ENCODE measurements around the gene TSEN34.

The TSEN34 gene

GRCh38 chr19:54155694-54156093 lies 35.4 kb upstream of the TSEN34 start:
- Histone ChIP-seq H3K9me3 (no peaks in the 10 kb centered on the region), H3K4me3 (no peak overlapping the region), H3K27me3 (ENCODE audit: low read depth) (no peaks in the 10 kb centered on the region), H3K4me1 (peaks cover 5% of the 10 kb centered on the region), H3K36me3 (replicated peaks) (peaks cover 72% of the 10 kb centered on the region)
- in situ Hi-C loops (cut with MboI; ENCODE audit: low sequenced_read_pairs): no loop called here
- no peak for DNase-seq (ENCODE audit: low spot score in 2 of 2)

GRCh38 chr19:54156490-54156889 lies 34.6 kb upstream of the TSEN34 start:
- H3K4me1 ChIP-seq: peaks cover 5% of the 10 kb centered on the region
- no peaks in the 10 kb centered on the region for H3K9me3 ChIP-seq
- peaks cover 65% of the 10 kb centered on the region for H3K36me3 ChIP-seq (replicated peaks)
- no peaks in the 10 kb centered on the region for H3K27me3 ChIP-seq (ENCODE audit: low read depth)
- H3K4me3 ChIP-seq: no peak overlapping the region
- in situ Hi-C loops (cut with MboI; ENCODE audit: low sequenced_read_pairs): no loop called here
- no peak for DNase-seq (ENCODE audit: low spot score in 2 of 2)

GRCh38 chr19:54156953-54157352 lies 34.2 kb upstream of the TSEN34 start:
- DNase-seq (ENCODE audit: low spot score in 2 of 2): no peak

GRCh38 chr19:54158812-54159351 lies 32.2 kb upstream of the TSEN34 start:
- Histone ChIP-seq H3K9me3 (no peaks in the 10 kb centered on the region), H3K36me3 (replicated peaks) (peaks cover 41% of the 10 kb centered on the region), H3K27me3 (ENCODE audit: low read depth) (no peaks in the 10 kb centered on the region), H3K4me3 (peak overlapping the region; percentile 79), H3K4me1 (peaks cover 8% of the 10 kb centered on the region)
- no peak for DNase-seq (ENCODE audit: low spot score in 2 of 2)
- in situ Hi-C loops (cut with MboI; ENCODE audit: low sequenced_read_pairs): no loop called here

More at GRCh38 chr19:54156953-54157352, 34.2 kb upstream of the TSEN34 start:
- H3K4me1 ChIP-seq: peaks cover 5% of the 10 kb centered on the region
- in situ Hi-C loops (cut with MboI; ENCODE audit: low sequenced_read_pairs): no loop called here
- no peak overlapping the region for H3K4me3 ChIP-seq
- no peaks in the 10 kb centered on the region for H3K27me3 ChIP-seq (ENCODE audit: low read depth)
- no peaks in the 10 kb centered on the region for H3K9me3 ChIP-seq
- H3K36me3 ChIP-seq (replicated peaks): peaks cover 60% of the 10 kb centered on the region

- in situ Hi-C loops (cut with MboI; ENCODE audit: low sequenced_read_pairs): no loop called here
- H3K4me3 ChIP-seq: peak within 1 kb of the TSS; percentile 79
- H3K36me3 ChIP-seq (replicated peaks): peaks cover 34% of the 10 kb centered on the region
- DNase-seq (ENCODE audit: low spot score in 2 of 2): peak; percentile 99 to 100
- H3K27me3 ChIP-seq (ENCODE audit: low read depth): no peaks in the 10 kb centered on the region
- peaks cover 8% of the 10 kb centered on the region for H3K4me1 ChIP-seq
- H3K9me3 ChIP-seq: no peaks in the 10 kb centered on the region
Observed at GRCh38 chr19:54159352-54160181, 31.5 kb upstream of the TSEN34 start, which contains the start of gene LENG1. Gene LENG1 (minus strand): TSS chr19:54159721. CDS start chr19:54159695, 26 bp downstream.

- Histone ChIP-seq H3K27me3 (ENCODE audit: low read depth) (no peaks in the 10 kb centered on the region), H3K4me1 (peaks cover 8% of the 10 kb centered on the region), H3K36me3 (replicated peaks) (peaks cover 28% of the 10 kb centered on the region), H3K4me3 (peak overlapping the region; percentile 79), H3K9me3 (no peaks in the 10 kb centered on the region)
- peak in 1 of 2 experiments; percentile 58 for DNase-seq (ENCODE audit: low spot score in 2 of 2)
- in situ Hi-C loops (cut with MboI; ENCODE audit: low sequenced_read_pairs): no loop called here
Observed at GRCh38 chr19:54160182-54160811, 30.8 kb upstream of the TSEN34 start.

GRCh38 chr19:54160854-54161253 lies 30.3 kb upstream of the TSEN34 start:
- in situ Hi-C loops (cut with MboI; ENCODE audit: low sequenced_read_pairs): no loop called here
- H3K4me1 ChIP-seq: peaks cover 8% of the 10 kb centered on the region
- no peak for DNase-seq (ENCODE audit: low spot score in 2 of 2)

GRCh38 chr19:54162241-54162805 lies 28.8 kb upstream of the TSEN34 start:
- Histone ChIP-seq H3K36me3 (replicated peaks) (peaks cover 11% of the 10 kb centered on the region), H3K27me3 (ENCODE audit: low read depth) (no peaks in the 10 kb centered on the region), H3K4me1 (peaks cover 8% of the 10 kb centered on the region), H3K9me3 (no peaks in the 10 kb centered on the region), H3K4me3 (peak overlapping the region; percentile 32)
- in situ Hi-C loops (cut with MboI; ENCODE audit: low sequenced_read_pairs): no loop called here
- DNase-seq (ENCODE audit: low spot score in 2 of 2): peak; percentile 63 to 89

More at GRCh38 chr19:54160854-54161253, 30.3 kb upstream of the TSEN34 start:
- peaks cover 23% of the 10 kb centered on the region for H3K36me3 ChIP-seq (replicated peaks)
- no peaks in the 10 kb centered on the region for H3K27me3 ChIP-seq (ENCODE audit: low read depth)
- no peaks in the 10 kb centered on the region for H3K9me3 ChIP-seq
- H3K4me3 ChIP-seq: peak overlapping the region; percentile 79

- H3K27me3 ChIP-seq (ENCODE audit: low read depth): no peaks in the 10 kb centered on the region
- H3K36me3 ChIP-seq (replicated peaks): peaks cover 5% of the 10 kb centered on the region
- H3K9me3 ChIP-seq: no peaks in the 10 kb centered on the region
- DNase-seq (ENCODE audit: low spot score in 2 of 2): no peak
- no peak overlapping the region; the same call in 1 of the 2 replicates for H3K4me3 ChIP-seq
- H3K4me1 ChIP-seq: peaks cover 8% of the 10 kb centered on the region
- in situ Hi-C loops (cut with MboI; ENCODE audit: low sequenced_read_pairs): no loop called here
Observed at GRCh38 chr19:54162884-54163283, 28.2 kb upstream of the TSEN34 start.

- in situ Hi-C loops (cut with MboI; ENCODE audit: low sequenced_read_pairs): no loop called here
- no peaks in the 10 kb centered on the region for H3K36me3 ChIP-seq (replicated peaks)
- H3K27me3 ChIP-seq (ENCODE audit: low read depth): no peaks in the 10 kb centered on the region
- peak in 1 of 2 experiments; percentile 51 for DNase-seq (ENCODE audit: low spot score in 2 of 2)
- peaks cover 2% of the 10 kb centered on the region; the same call in 1 of the 2 replicates for H3K4me1 ChIP-seq
- H3K4me3 ChIP-seq: no peak overlapping the region
- H3K9me3 ChIP-seq: no peaks in the 10 kb centered on the region
Observed at GRCh38 chr19:54164369-54165068, 26.6 kb upstream of the TSEN34 start.

GRCh38 chr19:54165222-54165621 lies 25.9 kb upstream of the TSEN34 start:
- in situ Hi-C loops (cut with MboI; ENCODE audit: low sequenced_read_pairs): no loop called here
- Histone ChIP-seq H3K9me3 (no peaks in the 10 kb centered on the region), H3K27me3 (ENCODE audit: low read depth) (no peaks in the 10 kb centered on the region)

GRCh38 chr19:54168174-54168917 lies 22.8 kb upstream of the TSEN34 start:
- in situ Hi-C loops (cut with MboI; ENCODE audit: low sequenced_read_pairs): no loop called here
- Histone ChIP-seq H3K36me3 (replicated peaks) (no peaks in the 10 kb centered on the region), H3K4me3 (no peak overlapping the region), H3K9me3 (no peaks in the 10 kb centered on the region), H3K27me3 (ENCODE audit: low read depth) (no peaks in the 10 kb centered on the region), H3K4me1 (no peaks in the 10 kb centered on the region)
- DNase-seq (ENCODE audit: low spot score in 2 of 2): peak; percentile 77 to 98

More at GRCh38 chr19:54165222-54165621, 25.9 kb upstream of the TSEN34 start:
- H3K36me3 ChIP-seq (replicated peaks): no peaks in the 10 kb centered on the region
- H3K4me1 ChIP-seq: peaks cover 2% of the 10 kb centered on the region; the same call in 1 of the 2 replicates
- no peak overlapping the region for H3K4me3 ChIP-seq
- DNase-seq (ENCODE audit: low spot score in 2 of 2): no peak

Measured in HAP-1 (cell line).